Right renal cortex interstitium (tissue), 3 donors: ENCODE data around the gene NEK10. TPM values are rescaled to one million over a fixed set of nuclear protein-coding genes. Genes with fewer than 3 reads are reported as not detected.
"Not testable (repeated sequence)": the region's sequence is repeated elsewhere in the genome, so short reads cannot be mapped to it uniquely, and the experiment has no call there.

Source experiments
- DNase-seq, 3 donors: peaks; one replicate each; pipeline ENCODE4 v3.0.0-alpha.2; 2013; ENCODE audit warnings: low read depth in 3 of 3, low spot score in 2 of 3
- polyA plus RNA-seq, 3 donors: library from polyadenylated mRNA; unstranded; fragments of 120-200 nt; gene quantifications; one replicate each; pipeline ENCODE4 v1.2.1, GENCODE V29; 2013; ENCODE audit not compliant: insufficient read length in 3 of 3

Gene NEK10
- polyA plus RNA-seq, 3 donors, result 1.7 to 2.2 (median 2.1) TPM

DNA sequence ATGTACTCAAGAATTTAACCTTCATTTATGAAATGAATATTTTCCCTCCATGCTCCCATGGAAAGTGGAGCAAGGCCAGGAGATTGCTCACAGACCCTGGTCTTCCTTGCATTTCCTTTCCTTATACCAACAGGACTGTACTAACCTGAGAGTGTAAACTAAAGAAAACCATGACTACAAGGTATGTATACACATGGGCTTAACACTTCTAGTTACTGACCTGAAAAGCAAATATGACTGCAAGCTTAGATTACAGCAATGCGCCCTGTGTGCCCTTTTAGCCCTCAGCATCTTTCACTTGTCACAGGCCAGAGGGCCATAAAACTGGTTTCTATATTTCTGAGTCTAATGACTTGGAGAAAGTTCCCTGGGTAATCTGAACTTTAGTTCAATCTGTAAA lies 52.1 kb downstream of the NEK10 start:
- no peak for DNase-seq

GRCh38 chr3:27315003-27315402 lies 54.2 kb downstream of the NEK10 start:
- no peak for DNase-seq

DNA sequence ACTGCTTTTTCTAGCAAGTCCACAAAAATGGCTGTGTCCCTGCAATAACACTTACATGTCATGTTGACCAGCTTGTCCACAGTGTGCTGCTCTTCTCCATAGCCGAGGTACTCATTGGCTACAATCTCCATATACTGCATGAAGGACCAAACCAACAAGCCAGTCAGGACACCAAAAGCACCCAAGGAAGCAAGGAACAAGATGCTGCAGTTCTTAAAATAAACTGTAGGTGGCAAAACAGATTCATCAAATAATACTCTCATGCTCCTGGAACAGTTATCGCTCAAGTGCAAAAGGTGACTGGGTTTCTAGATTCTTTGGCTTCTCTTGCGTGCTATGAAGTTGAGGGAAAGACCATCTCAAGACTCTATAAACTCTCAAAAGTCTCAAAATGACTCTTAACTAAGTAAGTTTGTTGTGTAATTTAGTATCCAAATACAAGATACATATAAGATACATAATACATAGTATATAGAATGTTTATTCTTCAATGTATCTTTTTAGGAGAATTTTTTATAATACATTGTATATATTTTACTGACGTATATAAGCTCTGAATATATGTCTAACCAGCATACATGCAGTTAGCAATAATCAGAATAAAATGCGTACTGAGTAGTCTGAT lies 57.0 kb downstream of the NEK10 start:
- DNase-seq, result peak; percentile 25 to 29 (median 25)

DNA sequence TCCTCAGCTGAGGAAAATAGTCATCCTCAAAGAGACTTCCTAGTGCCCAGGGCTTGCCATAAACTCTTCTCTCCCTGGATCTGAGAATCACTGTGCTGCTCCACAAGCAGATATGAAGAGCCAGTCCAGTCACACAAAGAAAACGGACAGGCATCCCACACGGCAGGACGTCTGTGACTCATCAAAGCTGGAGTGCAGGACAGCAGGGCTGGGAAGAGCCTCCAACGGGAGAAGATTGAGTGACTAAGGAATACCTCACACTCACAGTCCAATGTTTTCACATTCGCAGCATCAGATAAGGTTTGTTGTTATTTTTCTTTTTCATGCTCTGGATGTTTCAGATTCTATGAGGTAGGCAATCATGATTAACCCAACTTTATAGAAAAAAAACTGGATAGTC lies 57.8 kb downstream of the NEK10 start:
- no peak for DNase-seq

GRCh38 chr3:27310688-27311087 lies 58.5 kb downstream of the NEK10 start:
- no peak for DNase-seq

DNA sequence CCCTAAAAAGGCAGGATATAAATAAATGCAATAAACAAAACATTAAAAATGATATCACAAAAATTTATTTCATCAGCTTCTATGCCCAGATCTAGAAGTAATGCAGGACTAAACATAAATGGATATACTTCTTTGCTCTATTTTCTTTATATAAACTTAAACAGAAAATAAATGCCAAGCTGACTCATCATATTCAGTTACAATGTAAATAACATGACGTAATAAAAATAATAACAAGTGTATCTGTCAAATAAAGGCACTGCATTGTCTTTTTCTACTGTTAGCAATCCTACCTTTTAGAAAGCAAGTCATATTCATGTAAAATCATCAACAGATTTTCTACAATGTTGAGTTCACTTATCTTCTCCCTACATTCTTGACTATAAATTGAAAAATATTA lies 61.6 kb downstream of the NEK10 start:
- DNase-seq, result no peak

- no peak for DNase-seq
These were observed 66.3 kb downstream of the NEK10 start for GRCh38 chr3:27302891-27303290.

DNA sequence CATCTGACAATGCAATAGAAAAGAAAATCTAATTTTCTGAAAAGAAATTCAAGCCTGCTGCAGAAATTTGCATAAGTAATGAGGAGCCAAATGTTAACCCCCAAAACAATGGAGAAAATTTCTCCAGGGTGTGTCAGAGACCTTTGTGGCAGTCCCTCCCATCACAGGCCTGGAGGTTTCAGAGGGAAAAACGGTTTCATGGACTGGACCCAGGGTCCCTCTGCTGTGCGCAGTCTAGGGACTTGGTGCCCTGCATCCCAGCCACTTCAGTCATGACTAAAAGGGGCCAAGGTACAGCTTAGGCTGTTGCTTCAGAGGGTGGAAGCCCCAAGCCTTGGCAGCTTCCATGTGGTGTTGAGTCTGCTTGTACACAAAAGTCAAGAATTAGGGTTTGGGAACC lies 70.2 kb downstream of the NEK10 start:
- not testable (repeated sequence) for DNase-seq

DNA sequence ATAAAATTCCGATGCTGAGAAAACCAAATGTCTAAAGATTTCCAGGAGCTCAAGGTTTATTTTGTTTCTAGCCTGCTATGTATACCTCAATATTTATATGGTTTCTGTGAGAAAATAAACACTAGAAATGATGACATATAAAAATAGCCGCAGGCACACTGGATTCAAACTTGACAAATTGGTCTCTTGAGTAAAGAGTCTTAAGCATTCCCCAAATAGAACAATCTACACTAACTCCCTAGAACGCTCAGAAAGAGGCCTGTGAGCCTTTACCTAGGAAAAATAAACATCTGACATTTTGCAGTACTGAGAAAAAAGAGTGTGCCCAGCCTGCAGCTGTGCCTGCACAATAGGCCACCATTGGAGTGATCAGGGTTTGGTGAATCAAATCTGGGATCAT lies 75.2 kb downstream of the NEK10 start:
- no peak for DNase-seq

- DNase-seq, result no peak
These were observed 78.4 kb downstream of the NEK10 start for GRCh38 chr3:27290760-27291159.

DNA sequence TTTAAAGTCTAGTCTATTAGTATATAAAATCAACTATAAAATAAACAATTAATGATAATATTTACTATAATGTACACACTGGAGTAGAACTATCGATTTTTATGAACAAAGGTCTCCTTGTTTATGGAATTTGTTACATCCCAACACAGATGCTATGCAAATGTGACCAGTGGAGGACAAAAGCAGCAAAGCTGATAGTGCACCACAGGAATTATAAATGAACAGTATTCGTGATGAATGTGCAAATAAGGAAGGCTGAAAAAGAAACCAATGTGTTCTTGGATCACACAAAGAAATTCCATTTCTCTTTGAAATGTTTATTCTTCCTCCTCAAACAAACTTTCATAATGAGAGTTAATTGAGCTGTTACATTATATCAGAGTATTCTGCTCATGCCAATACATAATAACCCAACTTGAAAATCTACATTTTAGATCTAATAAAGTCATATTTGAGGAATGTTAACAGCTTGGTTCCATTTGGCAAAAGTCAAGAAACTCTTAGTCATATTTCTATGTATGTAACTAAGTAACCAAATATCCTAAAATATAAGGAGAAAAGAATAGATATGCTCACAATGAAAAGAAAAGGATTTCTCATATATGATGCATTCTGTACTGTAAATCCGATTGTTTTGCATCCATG lies 79.3 kb downstream of the NEK10 start:
- no peak for DNase-seq

GRCh38 chr3:27287052-27287451 lies 82.1 kb downstream of the NEK10 start:
- DNase-seq, result no peak

DNA sequence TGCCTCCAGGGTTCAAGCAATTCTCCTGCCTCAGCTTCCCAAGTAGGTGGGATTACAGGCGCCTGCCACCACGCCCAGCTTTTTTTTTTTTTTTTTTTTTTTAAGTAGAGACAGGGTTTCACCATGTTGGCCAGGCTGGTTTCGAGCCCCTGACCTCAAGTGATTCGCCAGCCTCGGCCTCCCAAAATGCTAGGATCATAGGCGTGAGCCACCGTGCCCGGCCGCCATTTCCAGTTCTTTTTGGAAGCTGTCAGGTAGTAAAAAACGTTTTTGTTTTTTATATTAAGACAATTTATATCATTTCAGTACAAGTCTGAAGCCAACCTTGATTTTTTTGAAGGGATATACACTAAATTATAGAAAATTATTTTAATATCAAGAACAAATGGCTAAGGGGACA lies 82.7 kb downstream of the NEK10 start:
- DNase-seq, result not testable (repeated sequence)

DNA sequence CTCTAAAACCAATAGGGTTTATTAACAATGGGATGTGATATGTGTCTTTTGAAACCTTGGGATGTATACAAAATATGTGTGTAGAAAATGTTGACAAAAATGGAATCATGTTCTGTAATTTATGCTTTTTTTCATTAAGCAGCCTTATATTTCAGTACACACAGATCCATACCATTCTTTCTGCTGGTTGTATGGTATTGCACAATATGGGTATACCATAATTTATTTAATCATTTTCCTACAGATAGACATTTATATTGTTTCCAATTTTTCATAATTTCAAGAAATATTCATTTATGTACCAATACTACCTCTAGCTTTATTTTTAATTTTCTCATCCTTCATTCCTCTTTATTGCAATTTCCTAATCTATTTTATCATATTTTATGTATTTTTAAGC lies 83.5 kb downstream of the NEK10 start:
- no peak for DNase-seq

DNA sequence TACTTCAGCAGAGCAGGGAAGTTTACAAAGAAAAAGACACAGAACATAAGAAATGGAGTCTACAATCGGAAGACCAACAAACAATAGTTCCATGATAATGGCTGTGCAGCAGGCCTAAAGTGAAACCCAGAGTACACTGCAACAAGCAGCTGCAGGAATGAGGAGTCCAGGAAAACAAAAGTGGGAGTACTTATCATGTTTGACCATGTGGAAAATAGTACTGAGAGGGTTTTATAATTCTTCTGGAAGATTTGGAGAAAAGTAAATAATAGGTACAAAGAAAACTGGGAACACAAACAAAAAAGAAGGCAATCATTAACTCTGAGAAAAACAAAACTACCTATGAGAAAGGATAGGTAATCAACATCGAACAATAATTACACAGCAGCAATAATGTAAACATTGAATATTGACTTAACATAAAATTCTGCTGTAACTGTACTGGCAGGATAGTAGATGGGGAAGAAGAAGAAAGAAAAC lies 87.5 kb downstream of the NEK10 start:
- DNase-seq, result no peak

- peak in 1 of 3 donors; percentile 13 for DNase-seq
These were observed 90.1 kb downstream of the NEK10 start for GRCh38 chr3:27279123-27279522.

- DNase-seq, result no peak
These were observed 90.7 kb downstream of the NEK10 start for GRCh38 chr3:27278383-27279055.

DNA sequence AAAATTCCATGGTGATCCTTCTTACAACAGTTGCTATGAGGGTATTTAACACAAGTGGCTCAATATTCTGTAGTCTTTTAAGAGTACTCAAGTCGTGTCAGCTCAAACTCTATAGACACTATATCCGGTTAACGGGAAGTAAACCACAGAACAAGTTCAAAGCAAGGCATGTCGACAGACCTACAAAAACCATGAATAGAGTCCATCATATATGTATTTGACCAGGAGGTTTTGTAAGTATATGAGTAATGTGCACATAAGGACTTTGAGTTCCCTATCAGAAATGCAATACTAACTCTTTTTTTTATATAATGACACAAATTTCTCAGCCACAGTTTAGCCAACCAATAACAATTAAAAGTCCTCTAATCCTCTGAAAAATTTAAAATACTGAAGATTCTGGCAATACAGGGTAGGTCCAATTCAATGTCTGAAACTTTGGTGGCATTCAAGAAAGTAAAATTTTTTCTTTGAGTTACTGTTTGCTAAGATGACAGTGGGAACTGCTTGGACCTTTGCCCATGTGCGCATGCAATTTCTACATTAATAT lies 93.7 kb downstream of the NEK10 start:
- no peak for DNase-seq

- DNase-seq, result no peak
These were observed 97.3 kb downstream of the NEK10 start for GRCh38 chr3:27271890-27272289.

DNA sequence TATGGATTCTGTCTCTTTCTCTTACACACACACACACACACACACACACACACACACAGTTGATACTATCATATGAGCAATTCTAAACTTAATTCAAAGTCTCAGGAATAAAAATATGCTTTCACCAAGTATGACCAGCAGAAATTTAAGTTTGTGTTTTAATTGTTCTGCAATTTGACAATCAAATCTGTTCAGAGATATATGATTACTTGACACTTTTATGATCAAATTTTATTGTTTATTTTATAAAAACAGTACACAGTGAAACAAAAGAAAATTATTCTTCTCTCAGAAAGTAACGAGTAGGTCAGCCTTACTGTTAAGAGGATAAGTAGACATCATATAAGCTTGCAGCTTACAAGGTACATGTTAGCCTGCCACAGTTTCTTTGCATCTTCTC lies 114.3 kb downstream of the NEK10 start:
- no peak for DNase-seq

DNA sequence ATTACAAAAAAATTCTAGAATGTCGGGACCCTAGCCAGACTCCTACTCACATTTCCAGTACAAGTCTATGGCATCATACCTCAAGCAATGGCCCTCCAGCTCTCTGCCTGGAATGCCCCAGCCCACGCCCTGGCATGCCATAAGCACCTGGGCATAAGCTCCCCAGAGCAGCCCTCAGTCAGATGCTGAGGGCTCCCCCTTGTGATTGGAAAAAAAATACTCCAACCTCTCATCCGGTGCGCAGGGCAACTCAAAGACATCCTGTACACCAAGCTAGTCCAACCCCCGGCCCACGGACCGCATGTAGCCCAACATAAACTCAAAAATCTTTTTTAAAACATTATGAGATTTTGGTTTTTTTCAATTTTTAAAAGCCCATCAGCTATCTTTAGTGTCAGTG lies 115.4 kb downstream of the NEK10 start:
- DNase-seq, result peak in 2 of 3 donors; percentile 1 to 5

DNA sequence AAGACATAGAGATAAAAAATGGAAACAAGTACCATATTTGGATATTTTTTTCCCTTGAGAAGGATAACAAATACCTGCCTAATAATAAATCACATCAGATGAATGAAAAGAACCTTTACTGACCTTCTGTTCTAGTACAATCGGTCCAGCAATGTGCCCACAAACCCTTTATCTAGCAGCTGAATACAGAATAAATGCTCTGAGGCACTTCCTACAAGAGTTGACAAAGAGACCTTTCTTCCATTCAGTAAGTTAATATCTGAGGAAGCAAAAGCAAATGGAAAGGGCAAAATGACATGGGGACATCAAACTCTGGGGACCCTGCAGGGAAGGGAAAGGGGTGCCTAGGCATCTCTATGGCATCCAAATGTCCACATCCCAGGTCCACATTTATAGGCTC lies 115.8 kb downstream of the NEK10 start:
- DNase-seq, result no peak
